Loucy (cell line): ENCODE data around the gene RBM20.

Experiments
- CTCF ChIP-seq: fragments of 200-600 bp; sonication (generic); conservative IDR thresholded peaks from 2 replicates; pipeline ENCODE4 v1.5.1; 2014; ENCODE audit warnings: mild to moderate bottlenecking, antibody characterized with exemption, low read length
- EZH2phosphoT487 ChIP-seq: fragments of 200-600 bp; IDR thresholded peaks from 2 replicates; pipeline ENCODE4 v1.6.1; 2018; ENCODE audit warnings: antibody characterized with exemption, mild to moderate bottlenecking, moderate library complexity, borderline replicate concordance

GRCh38 chr10:110694263-110694662 lies 50.1 kb downstream of the RBM20 start:
- TF ChIP-seq CTCF (no peak), EZH2phosphoT487 (no peak)
